ENCODE results near the gene GCLC.

The GCLC gene

GRCh38 chr6:53501432-53501831 is 43.5 kb downstream of the GCLC start:
- FAIRE-seq = no peak
- TF ChIP-seq CTCF (IDR thresholded peaks at IDR 0.05; ENCODE audit: insufficient read depth, missing control alignments) = no peak
- no peak for DNase-seq (ENCODE audit: insufficient read length, low spot score)

- DNase-seq (ENCODE audit: insufficient read length, low spot score) = no peak
- no peak for FAIRE-seq
- no peak for TF ChIP-seq CTCF (IDR thresholded peaks at IDR 0.05; ENCODE audit: insufficient read depth, missing control alignments)
These were observed 44.8 kb downstream of the GCLC start for GRCh38 chr6:53500095-53500494.

GRCh38 chr6:53499094-53499493 is 45.8 kb downstream of the GCLC start:
- no peak for TF ChIP-seq CTCF (IDR thresholded peaks at IDR 0.05; ENCODE audit: insufficient read depth, missing control alignments)
- DNase-seq (ENCODE audit: insufficient read length, low spot score) (no peak), FAIRE-seq (no peak)

GRCh38 chr6:53498649-53499048 is 46.3 kb downstream of the GCLC start:
- TF ChIP-seq CTCF (IDR thresholded peaks at IDR 0.05; ENCODE audit: insufficient read depth, missing control alignments) = no peak
- FAIRE-seq = no peak

GRCh38 chr6:53497905-53498304 is 47.0 kb downstream of the GCLC start:
- FAIRE-seq = no peak
- no peak for DNase-seq (ENCODE audit: insufficient read length, low spot score)
- no peak for TF ChIP-seq CTCF (IDR thresholded peaks at IDR 0.05; ENCODE audit: insufficient read depth, missing control alignments)

More at GRCh38 chr6:53498649-53499048, 46.3 kb downstream of the GCLC start:
- DNase-seq (ENCODE audit: insufficient read length, low spot score) = no peak

- no peak for TF ChIP-seq CTCF (IDR thresholded peaks at IDR 0.05; ENCODE audit: insufficient read depth, missing control alignments)
- FAIRE-seq (no peak), DNase-seq (ENCODE audit: insufficient read length, low spot score) (no peak)
These were observed 48.0 kb downstream of the GCLC start for GRCh38 chr6:53496797-53497375.

GRCh38 chr6:53495506-53496499 is 49.1 kb downstream of the GCLC start:
- DNase-seq (ENCODE audit: insufficient read length, low spot score) = no peak
- no peak for FAIRE-seq
- no peak for TF ChIP-seq CTCF (IDR thresholded peaks at IDR 0.05; ENCODE audit: insufficient read depth, missing control alignments)

Data from D721Med (cell line).